Adipocyte (in vitro differentiated cells): ENCODE data around the gene PRRC2B.

Source experiments
- DNase-seq: peaks from one replicate; pipeline ENCODE4 v3.0.0-alpha.2; 2015; ENCODE audit warnings: low read depth
- H3K27me3 ChIP-seq: replicated peaks from 2 replicates; pipeline ENCODE4 v1.7.0; 2013; ENCODE audit warnings: mild to moderate bottlenecking, low read length, moderate library complexity; ENCODE audit not compliant: control insufficient read depth, insufficient read depth
- H3K36me3 ChIP-seq: 2 replicates; pipeline ENCODE4 v1.7.0; 2013; ENCODE audit warnings: low read length, mild to moderate bottlenecking, moderate library complexity; ENCODE audit not compliant: control insufficient read depth, insufficient read depth, severe bottlenecking
- H3K4me1 ChIP-seq: 2 replicates; pipeline ENCODE4 v1.7.0; 2013; ENCODE audit warnings: mild to moderate bottlenecking, low read length, moderate library complexity; ENCODE audit not compliant: control insufficient read depth, insufficient read depth
- H3K4me3 ChIP-seq: 2 replicates; pipeline ENCODE4 v1.7.0; 2013; ENCODE audit warnings: mild to moderate bottlenecking, low read length, moderate library complexity
- H3K9ac ChIP-seq: 2 replicates; pipeline ENCODE4 v1.7.0; 2013; ENCODE audit warnings: mild to moderate bottlenecking, low read length, moderate library complexity
- H3K9me3 ChIP-seq: 2 replicates; pipeline ENCODE4 v1.7.0; 2013; ENCODE audit warnings: mild to moderate bottlenecking, low read length, moderate library complexity; ENCODE audit not compliant: control insufficient read depth

Gene PRRC2B

GRCh38 chr9:131495785-131496184 lies 101.9 kb downstream of the PRRC2B start:
- H3K4me3 ChIP-seq = no peak overlapping the region
- DNase-seq = no peak
- H3K9ac ChIP-seq = no peak overlapping the region
- H3K4me1 ChIP-seq = no peaks in the 10 kb centered on the region
- H3K27me3 ChIP-seq = no peaks in the 10 kb centered on the region
- no peaks in the 10 kb centered on the region for H3K9me3 ChIP-seq
- peaks cover 97% of the 10 kb centered on the region for H3K36me3 ChIP-seq

GRCh38 chr9:131496844-131497405 lies 103.0 kb downstream of the PRRC2B start:
- H3K9me3 ChIP-seq = no peaks in the 10 kb centered on the region
- H3K4me3 ChIP-seq = no peak overlapping the region
- no peaks in the 10 kb centered on the region for H3K27me3 ChIP-seq
- DNase-seq = no peak
- H3K9ac ChIP-seq = no peak overlapping the region
- H3K36me3 ChIP-seq = peaks cover 86% of the 10 kb centered on the region
- peaks cover 3% of the 10 kb centered on the region for H3K4me1 ChIP-seq

GRCh38 chr9:131499254-131499767 lies 105.4 kb downstream of the PRRC2B start:
- no peaks in the 10 kb centered on the region for H3K9me3 ChIP-seq
- peaks cover 16% of the 10 kb centered on the region for H3K4me1 ChIP-seq
- peaks cover 62% of the 10 kb centered on the region for H3K36me3 ChIP-seq
- DNase-seq = no peak
- no peak overlapping the region for H3K9ac ChIP-seq
- H3K27me3 ChIP-seq = no peaks in the 10 kb centered on the region
- no peak overlapping the region for H3K4me3 ChIP-seq

DNA sequence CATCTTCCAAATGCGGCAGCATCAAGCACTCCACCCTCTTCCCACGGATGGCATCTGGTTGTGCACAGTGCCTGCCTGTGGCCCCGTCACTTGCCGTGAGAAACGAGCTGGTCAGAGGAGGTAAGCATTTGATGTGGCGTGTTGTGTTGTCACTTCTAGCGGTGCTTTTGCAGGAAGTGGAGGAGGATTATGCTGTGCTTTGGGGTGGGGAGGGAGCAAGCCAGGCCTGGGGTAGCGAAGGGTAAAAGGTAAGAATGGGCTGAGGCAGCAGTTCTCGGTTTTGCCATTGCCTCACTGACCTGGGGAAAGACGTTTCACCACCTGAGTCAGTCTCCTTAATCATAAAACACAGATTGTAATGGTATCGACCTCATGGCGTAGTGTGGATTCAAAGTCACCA lies 106.5 kb downstream of the PRRC2B start:
- Histone ChIP-seq H3K9ac (no peak overlapping the region), H3K4me1 (peaks cover 18% of the 10 kb centered on the region), H3K4me3 (no peak overlapping the region), H3K36me3 (peaks cover 53% of the 10 kb centered on the region), H3K27me3 (no peaks in the 10 kb centered on the region), H3K9me3 (no peaks in the 10 kb centered on the region)
- no peak for DNase-seq

DNA sequence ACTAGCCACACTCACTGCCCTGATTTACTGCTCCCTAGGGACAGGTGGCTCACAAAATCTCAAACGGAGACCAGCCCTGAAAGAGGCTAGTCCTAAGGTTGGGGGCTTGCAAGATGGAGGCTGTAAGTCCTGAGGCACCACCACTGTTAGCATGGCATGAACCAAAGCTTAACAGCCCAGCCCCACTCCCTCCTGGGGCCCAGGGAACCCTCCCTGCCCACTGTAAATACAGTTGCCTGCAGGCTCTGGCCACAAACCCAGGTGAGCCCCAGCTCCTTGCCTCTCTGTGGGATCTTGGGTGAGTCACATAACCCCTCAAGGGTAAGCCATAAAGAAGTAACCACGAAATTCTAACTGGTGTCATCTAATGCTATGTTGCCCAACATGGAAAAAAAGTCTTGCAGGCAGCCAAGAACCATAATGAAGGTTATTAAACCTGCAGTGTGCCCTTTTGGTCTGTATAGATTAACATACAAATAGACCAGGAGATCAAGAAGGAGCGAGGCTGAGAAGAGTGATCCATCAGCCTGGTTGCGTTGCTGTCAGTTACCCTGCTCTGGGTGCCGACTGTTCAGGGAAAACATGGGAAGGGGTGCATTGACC lies 107.2 kb downstream of the PRRC2B start:
- Histone ChIP-seq H3K4me1 (peaks cover 18% of the 10 kb centered on the region), H3K27me3 (no peaks in the 10 kb centered on the region), H3K9ac (no peak overlapping the region), H3K36me3 (peaks cover 46% of the 10 kb centered on the region), H3K4me3 (no peak overlapping the region), H3K9me3 (no peaks in the 10 kb centered on the region)
- peak; percentile 36 for DNase-seq

DNA sequence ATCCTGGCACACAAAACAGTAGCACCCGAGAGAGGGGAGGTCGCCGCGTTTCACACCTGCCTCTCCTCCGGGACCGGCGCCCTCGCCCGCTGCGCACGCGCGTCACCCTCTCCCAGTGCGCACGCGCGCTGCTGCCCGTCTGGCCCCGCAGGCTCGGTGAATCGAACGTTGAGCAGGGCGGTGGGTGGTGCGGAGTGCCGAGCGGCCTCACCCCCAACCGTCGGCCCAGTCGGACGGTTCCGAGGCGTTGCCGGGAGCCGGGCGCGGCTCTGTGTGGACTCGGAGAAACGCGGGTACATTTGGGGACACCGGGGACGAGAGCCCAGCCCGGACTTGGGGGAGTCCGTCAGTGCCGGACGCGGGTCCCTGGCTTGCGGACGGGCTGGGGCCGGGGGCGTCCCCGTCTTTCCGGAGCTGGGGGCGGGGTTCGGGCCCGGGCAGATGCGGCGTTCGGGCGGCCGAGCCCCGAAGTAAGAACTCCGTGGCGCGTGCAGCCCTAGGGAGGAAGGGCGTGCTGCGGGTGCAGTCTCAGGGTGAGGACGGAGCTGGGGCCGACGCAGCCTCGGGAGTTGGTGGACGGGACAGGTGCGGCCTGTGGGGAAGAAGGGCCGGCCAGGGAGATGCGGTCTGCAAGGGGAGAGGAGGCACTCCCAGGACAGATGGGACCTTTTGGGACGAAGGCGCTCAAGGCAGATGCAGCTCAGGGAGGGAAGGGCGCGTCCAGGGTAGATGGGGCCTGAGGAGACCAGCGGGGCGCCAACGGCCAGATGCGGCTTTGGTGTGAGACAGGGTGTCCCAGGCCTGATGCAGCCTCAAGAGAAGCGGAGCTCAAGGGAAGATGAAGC lies 109.1 kb downstream of the PRRC2B start, which contains the start of gene POMT1:
Gene POMT1 (plus strand): TSS at position 138 of the 845 bp plus-strand sequence. CDS start 1,301 bp downstream, outside the sequence.
- peak; percentile 95 for DNase-seq
- Histone ChIP-seq H3K4me1 (peaks cover 18% of the 10 kb centered on the region), H3K36me3 (peaks cover 32% of the 10 kb centered on the region)

GRCh38 chr9:131503626-131504465 lies 110.0 kb downstream of the PRRC2B start:
- H3K9me3 ChIP-seq = no peaks in the 10 kb centered on the region
- H3K36me3 ChIP-seq = peaks cover 25% of the 10 kb centered on the region
- peak; percentile 52 for DNase-seq
- H3K4me3 ChIP-seq = peak overlapping the region; percentile 94
- peak overlapping the region; percentile 88 for H3K9ac ChIP-seq
- H3K27me3 ChIP-seq = no peaks in the 10 kb centered on the region
- peaks cover 18% of the 10 kb centered on the region for H3K4me1 ChIP-seq

More for the DNA sequence above, 109.1 kb downstream of the PRRC2B start, which contains the start of gene POMT1:
- Histone ChIP-seq H3K9me3 (no peaks in the 10 kb centered on the region), H3K4me3 (peak within 1 kb of the TSS; percentile 94), H3K9ac (peak within 1 kb of the TSS; percentile 88), H3K27me3 (no peaks in the 10 kb centered on the region)

DNA sequence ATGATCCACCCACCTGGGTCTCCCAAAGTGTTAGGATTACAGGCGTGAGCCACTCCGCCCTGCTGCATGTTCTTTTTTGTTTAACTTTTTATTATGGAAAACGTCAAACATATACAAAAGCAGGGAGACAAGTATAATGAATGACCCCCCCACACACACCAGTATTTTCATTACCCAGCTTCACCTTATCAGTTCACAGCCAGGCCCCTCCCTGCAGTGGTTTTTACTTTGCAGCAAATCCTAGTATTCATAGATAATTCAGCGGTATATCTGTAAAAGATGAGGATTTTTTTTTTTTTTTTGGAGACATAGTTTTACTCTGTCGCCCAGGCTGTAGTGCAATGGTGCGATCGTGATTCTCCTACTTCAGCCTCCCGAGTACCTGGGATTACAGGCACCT lies 111.1 kb downstream of the PRRC2B start:
- H3K4me1 ChIP-seq = peaks cover 18% of the 10 kb centered on the region
- H3K9ac ChIP-seq = no peak overlapping the region
- H3K27me3 ChIP-seq = no peaks in the 10 kb centered on the region
- no peak for DNase-seq
- H3K9me3 ChIP-seq = no peaks in the 10 kb centered on the region
- no peak overlapping the region for H3K4me3 ChIP-seq
- H3K36me3 ChIP-seq = peaks cover 23% of the 10 kb centered on the region

DNA sequence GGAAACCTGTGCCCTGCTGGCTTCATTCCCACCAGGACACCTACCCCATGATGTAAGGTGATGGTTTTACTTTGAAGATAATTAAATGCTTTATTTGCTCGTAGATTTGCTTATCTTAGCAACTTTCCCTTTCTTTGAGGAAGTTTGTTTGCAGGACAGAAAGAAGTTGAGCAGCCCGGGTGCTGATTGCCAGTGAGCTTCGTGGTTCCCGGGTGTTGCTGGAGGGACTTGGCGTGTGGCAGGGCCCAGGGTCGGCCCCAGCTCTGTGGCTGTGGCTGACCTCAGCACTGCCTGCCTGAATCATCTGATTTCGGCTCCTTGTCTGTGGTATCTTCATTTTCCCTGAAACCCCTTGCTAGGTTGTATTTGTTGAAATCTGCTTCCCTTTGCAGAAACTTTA lies 117.5 kb downstream of the PRRC2B start:
- Histone ChIP-seq H3K4me1 (no peaks in the 10 kb centered on the region), H3K9ac (no peak overlapping the region), H3K4me3 (no peak overlapping the region), H3K27me3 (no peaks in the 10 kb centered on the region), H3K36me3 (peaks cover 69% of the 10 kb centered on the region), H3K9me3 (no peaks in the 10 kb centered on the region)
- no peak for DNase-seq

GRCh38 chr9:131511880-131512279 lies 118.0 kb downstream of the PRRC2B start:
- no peak overlapping the region for H3K9ac ChIP-seq
- no peak for DNase-seq
- H3K36me3 ChIP-seq = peaks cover 73% of the 10 kb centered on the region
- no peaks in the 10 kb centered on the region for H3K27me3 ChIP-seq
- no peak overlapping the region for H3K4me3 ChIP-seq
- no peaks in the 10 kb centered on the region for H3K9me3 ChIP-seq
- H3K4me1 ChIP-seq = no peaks in the 10 kb centered on the region
